Right atrium auricular region (tissue), 2 donors: ENCODE measurements around the gene ALOX12. TPM values are rescaled to one million over a fixed set of nuclear protein-coding genes. Genes with fewer than 3 reads are reported as not detected.

ENCODE experiments used
- DNase-seq: peaks from one replicate; pipeline ENCODE4 v3.0.0-alpha.2; 2019; ENCODE audit warnings: low spot score
- H3K27ac ChIP-seq, 2 donors: fragments of 200-600 bp; sonication (generic); 1 replicate in 1 of 2; 2 replicates in 1 of 2; pipeline ENCODE4 v1.5.1; 2016 to 2019
- H3K27me3 ChIP-seq, 2 donors: fragments of 200-600 bp; sonication (generic); one replicate each; pipeline versions ENCODE4 v1.5.1 to v1.6.0; 2017 to 2019
- H3K36me3 ChIP-seq: fragments of 200-600 bp; sonication (generic); one replicate; pipeline ENCODE4 v1.5.1; 2016
- H3K4me1 ChIP-seq, 2 donors: fragments of 200-600 bp; sonication (generic); one replicate each; pipeline versions ENCODE4 v1.5.1 to v1.6.0; 2017 to 2019
- H3K4me3 ChIP-seq, 2 donors: fragments of 200-600 bp; sonication (generic); 1 replicate in 1 of 2; 2 replicates in 1 of 2; pipeline ENCODE4 v1.5.1; 2017 to 2019; ENCODE audit warnings: mild to moderate bottlenecking in 1 of 2, moderate library complexity in 1 of 2
- H3K9me3 ChIP-seq, 2 donors: fragments of 200-600 bp; sonication (generic); one replicate each; pipeline ENCODE4 v1.5.1; 2019
- CTCF ChIP-seq, 2 donors: fragments of 200-600 bp; sonication (generic); IDR thresholded peaks; one replicate each; pipeline ENCODE4 v1.5.1; 2019; ENCODE audit warnings: antibody characterized with exemption in 2 of 2
- total RNA-seq, 2 donors: library from RNA; depleted of rRNA; stranded (reverse); fragments of >200 nt; gene quantifications; one replicate each; pipeline ENCODE4 v1.1.0, GENCODE V29; 2016

The ALOX12 gene
- total RNA-seq, 2 donors from 2014 or later, result 0.47 TPM; not detected in 1

- DNase-seq, result no peak
- Histone ChIP-seq H3K36me3 (peaks cover 17% of the 10 kb centered on the region), H3K27ac (no peak overlapping the region), H3K9me3 (no peaks in the 10 kb centered on the region), H3K4me3 (no peak overlapping the region), H3K27me3 (no peaks in the 10 kb centered on the region), H3K4me1 (peaks cover 0 to 14% of the 10 kb centered on the region in 2 donors)
- no peak for TF ChIP-seq CTCF (IDR thresholded peaks at IDR 0.05)
Observed at GRCh38 chr17:6997171-6997570, 1.3 kb downstream of the ALOX12 start.

- no peak overlapping the region for H3K27ac ChIP-seq
- no peaks in the 10 kb centered on the region for H3K9me3 ChIP-seq
- DNase-seq, result no peak
- peaks cover 20% of the 10 kb centered on the region for H3K36me3 ChIP-seq
- H3K27me3 ChIP-seq, result no peaks in the 10 kb centered on the region
- TF ChIP-seq CTCF (IDR thresholded peaks at IDR 0.05), result no peak
- H3K4me1 ChIP-seq, result peaks cover 0 to 14% of the 10 kb centered on the region in 2 donors
- no peak overlapping the region for H3K4me3 ChIP-seq
Observed at GRCh38 chr17:6998855-6999508, 3.1 kb downstream of the ALOX12 start.

- Histone ChIP-seq H3K4me3 (no peak overlapping the region), H3K27ac (no peak overlapping the region), H3K9me3 (no peaks in the 10 kb centered on the region), H3K36me3 (peaks cover 20% of the 10 kb centered on the region), H3K27me3 (no peaks in the 10 kb centered on the region), H3K4me1 (peaks cover 0 to under 1% of the 10 kb centered on the region in 2 donors)
- no peak for DNase-seq
- peak in 1 of 2 donors; percentile 52 for TF ChIP-seq CTCF (IDR thresholded peaks at IDR 0.05)
Observed at GRCh38 chr17:7001318-7001961, 5.6 kb downstream of the ALOX12 start.

- H3K4me3 ChIP-seq, result no peak overlapping the region
- no peak overlapping the region for H3K27ac ChIP-seq
- H3K36me3 ChIP-seq, result peaks cover 20% of the 10 kb centered on the region
- DNase-seq, result no peak
- no peak for TF ChIP-seq CTCF (IDR thresholded peaks at IDR 0.05)
- H3K9me3 ChIP-seq, result no peaks in the 10 kb centered on the region
- H3K4me1 ChIP-seq, result no peaks in the 10 kb centered on the region
- H3K27me3 ChIP-seq, result no peaks in the 10 kb centered on the region
Observed at GRCh38 chr17:7002288-7003047, 6.6 kb downstream of the ALOX12 start.

- Histone ChIP-seq H3K4me3 (no peak overlapping the region), H3K27me3 (no peaks in the 10 kb centered on the region), H3K27ac (no peak overlapping the region), H3K4me1 (no peaks in the 10 kb centered on the region), H3K9me3 (no peaks in the 10 kb centered on the region), H3K36me3 (peaks cover 16% of the 10 kb centered on the region)
- TF ChIP-seq CTCF (IDR thresholded peaks at IDR 0.05), result no peak
- DNase-seq, result no peak
Observed at GRCh38 chr17:7003745-7004144, 7.9 kb downstream of the ALOX12 start.
